GM21528 (cell line): ENCODE results near the gene USH2A.

Source experiments
- ATAC-seq: cut with Tn5 transposase; IDR thresholded peaks from one replicate; pipeline ENCODE4 v1.9.1; 2021; ENCODE audit warnings: mild to moderate bottlenecking, moderate library complexity; ENCODE audit not compliant: unreplicated experiment, low FRiP score

Gene USH2A

DNA sequence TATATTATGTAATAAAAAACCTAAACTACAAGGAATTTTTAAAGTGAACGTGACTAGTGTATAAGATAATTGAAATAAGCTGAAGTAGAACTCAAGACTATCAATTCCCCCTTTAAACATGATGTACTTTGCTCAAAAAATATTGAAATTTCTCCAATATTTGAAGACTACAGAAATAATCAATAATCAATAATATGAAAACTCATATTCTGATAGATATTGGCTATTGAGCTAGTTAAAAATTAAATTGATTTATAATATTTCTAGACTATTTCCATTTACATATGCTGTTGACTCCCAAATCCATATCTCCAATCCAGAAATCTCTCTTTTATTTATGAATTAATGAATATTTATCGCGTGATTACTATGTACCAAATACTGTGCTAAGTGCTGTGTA, 133.2 kb downstream of the USH2A start:
- ATAC-seq = no peak

DNA sequence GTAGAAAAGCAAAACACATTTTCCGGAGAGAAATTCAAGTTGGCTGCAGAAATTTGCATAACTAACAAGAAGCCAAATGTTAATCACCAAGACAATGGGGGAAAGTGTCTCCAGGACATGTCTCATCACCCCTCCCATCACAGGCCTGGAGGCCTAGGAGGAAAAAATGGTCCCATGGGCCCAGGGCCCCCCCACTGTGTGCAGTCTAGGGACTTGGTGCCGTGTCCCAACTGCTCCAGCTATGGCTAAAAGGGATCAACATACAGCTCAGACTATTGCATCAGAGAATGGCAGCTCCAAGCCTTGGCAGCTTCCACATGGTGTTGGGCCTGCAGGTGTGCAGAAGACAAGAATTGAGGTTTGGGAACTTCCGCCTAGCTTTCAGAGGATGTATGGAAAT, 138.2 kb downstream of the USH2A start:
- no peak for ATAC-seq

DNA sequence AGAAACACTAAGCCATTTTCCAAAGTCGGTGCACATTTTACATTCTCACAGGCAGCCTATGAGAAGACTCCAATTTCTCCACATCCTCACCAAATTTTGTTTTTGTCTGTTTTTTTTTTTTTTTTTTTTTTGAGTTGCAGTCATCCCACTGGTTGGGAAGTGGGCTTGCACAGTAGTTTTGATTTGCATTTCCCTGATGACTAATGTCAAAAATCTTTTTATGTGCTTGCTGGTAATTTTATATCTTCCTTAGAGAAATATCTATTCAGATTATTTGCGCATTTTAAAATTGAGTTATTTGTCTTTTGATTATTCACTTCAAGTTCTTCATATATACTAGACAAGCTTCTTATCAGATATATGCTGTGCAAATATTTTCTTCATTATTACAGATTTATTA, 141.5 kb downstream of the USH2A start:
- ATAC-seq = no peak

DNA sequence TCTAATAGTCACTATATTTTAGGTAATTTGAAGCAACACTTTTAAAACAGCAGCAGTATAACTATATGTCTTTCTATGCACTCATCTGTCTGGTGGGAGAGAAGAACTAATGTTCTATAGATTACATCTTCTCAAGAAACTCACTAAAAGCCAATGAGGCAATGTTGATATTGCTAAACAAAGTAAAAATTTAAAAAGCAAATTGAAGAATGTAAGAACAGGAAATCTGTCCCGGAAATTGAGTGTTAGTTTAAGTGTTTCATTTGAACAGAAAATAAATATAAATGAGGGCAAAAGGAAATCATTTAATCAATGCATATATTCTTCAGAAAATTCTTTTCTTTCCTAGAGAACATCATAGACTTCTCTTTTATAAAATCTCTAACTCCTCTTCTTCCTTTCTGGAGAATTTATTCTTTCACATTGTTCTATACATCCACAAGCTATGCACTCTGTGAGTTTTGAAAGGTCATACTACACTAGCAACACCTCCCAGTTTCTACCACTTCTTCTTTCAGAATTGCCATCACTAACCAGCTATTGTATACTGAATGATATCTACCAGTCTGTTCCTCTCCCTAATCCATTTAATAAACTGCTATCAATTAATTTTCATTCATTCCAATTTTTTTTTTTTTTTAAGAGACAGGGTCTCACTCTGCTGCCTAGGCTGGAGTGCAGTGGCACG, 153.0 kb downstream of the USH2A start:
- ATAC-seq = no peak

DNA sequence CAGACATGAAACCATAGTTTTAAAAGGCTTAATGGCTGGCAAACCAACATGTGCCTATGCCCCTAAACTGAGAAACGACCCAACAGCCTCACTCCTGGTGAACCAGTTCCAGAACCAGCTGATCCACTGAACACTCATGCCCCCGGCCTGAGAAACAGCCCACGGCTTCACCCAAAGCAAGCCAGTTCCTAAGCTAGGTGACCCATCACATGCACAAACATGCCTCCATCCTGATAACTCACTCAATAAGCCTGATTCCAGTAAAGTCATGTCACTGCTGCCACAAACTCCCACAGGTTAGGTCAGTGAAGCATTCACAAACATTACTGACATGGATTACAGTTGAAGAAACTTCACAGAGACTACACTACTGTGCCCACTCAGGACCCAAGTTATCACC, 161.6 kb downstream of the USH2A start:
- ATAC-seq = no peak

DNA sequence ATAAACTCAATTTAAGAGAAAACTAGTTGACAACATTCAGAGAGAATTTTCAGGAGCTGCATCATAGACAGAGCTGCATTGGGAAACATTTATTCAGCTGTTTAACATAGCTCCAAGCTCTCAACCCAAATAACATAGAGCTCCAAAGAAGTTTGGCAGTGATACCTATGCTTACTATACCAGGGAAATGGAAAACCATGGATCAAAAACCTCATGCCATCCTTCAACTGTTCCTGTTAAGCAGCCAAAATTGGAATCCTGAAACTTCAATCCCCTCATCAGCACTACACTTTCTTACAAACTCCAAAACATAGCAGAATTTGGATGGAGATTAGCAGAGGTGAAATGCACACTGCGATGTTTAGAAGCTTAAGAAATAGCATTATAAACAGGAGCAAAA, 164.4 kb downstream of the USH2A start:
- ATAC-seq = no peak

DNA sequence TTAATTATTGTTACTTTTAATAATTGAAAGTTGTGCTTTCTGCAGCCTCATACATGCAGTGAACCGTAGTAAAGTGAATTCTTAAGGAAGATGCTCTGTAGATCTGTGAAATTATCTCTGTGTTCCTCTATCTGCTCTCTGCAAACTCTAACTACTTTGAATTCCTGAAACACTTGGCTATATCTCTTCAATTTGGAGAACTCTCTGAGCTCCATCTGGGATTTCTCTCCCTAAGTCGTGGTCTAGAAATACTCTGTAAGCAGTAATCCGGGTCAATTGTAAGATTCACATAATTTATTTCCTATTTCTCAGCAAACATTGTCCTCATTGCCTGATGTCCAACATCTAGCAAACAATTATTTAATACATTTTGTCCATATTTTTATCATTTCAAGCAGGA, 164.9 kb downstream of the USH2A start:
- ATAC-seq = no peak

DNA sequence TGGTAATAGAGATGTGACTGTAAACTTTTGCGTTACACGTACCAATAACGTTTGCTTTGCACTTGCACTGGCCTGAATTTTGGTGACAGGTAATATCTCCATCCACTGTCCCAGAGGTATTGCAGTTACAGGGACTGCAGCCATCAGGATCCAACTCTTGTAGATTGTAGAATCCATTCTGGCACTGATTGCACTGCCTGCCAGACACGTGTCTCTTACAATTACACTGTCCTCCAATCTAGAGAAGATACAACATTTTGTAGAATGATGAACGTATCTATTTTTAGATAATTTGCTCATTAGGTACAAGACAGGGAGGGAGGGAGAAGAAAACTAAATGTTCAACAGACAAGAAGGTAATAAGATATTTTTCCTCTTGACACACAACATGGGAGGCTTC, 172.4 kb downstream of the USH2A start:
- ATAC-seq = no peak

DNA sequence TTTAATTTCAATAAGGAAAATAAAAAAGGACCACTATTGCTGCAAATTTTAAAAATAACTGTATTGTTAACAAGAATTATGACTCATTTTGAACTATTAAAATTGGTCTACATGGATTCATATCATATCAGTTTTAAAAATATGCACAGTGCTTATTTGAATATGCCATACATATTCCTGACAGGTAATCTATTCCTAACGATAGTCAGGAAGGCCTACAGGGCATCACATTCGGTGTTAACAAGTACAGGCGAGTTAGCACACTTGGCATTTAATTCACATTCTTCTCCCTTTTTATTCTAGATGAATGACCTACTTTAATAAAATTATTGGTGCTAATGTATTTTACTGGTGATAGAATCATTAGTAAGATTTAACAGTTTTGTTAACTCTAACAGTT, 174.6 kb downstream of the USH2A start:
- no peak for ATAC-seq

DNA sequence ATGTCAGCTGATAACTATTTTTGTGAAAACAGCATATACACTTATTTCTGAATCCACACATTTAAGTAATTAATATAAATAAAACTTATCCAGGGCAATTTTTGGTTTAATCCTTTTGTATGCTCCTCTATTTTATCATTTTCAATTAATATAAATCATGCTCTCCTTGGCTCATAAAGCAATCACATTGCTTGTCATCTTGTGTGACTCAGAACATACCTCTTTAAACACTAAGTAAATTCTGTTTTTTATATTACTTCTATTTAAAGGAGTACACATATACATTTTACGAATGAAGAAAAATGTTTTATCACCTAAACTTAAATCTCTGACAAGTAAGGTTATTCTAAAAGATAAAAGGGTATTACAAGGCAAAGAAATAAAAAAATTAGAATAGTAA, 175.3 kb downstream of the USH2A start:
- no peak for ATAC-seq

DNA sequence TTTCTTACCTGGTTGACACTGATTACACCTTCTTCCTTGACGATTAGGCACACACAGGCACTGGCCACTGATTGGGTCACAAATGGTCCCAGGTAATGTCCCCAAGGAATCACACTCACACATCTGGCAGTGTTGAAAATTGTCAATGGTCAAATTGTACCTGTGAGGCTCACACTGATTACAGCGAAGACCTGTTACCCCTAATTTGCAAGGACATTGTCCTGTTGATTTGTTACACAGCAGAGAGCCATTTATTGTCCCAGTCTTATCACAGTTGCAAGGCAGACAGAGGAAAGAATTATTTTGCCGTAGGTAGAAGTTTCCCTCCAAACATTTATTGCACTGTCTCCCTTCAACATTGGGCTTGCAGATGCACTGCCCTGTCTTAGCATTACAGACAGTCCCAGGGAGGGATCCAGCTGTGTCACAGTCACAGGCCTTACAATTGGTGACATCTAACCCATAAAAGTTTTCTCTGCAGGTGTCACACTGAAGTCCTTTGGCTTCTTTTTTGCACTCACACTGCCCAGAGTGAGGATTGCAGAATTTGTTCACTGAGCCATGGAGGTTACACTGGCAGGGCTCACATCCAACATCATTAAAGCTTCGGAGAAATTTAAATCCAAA, 176.6 kb downstream of the USH2A start:
- ATAC-seq = no peak

DNA sequence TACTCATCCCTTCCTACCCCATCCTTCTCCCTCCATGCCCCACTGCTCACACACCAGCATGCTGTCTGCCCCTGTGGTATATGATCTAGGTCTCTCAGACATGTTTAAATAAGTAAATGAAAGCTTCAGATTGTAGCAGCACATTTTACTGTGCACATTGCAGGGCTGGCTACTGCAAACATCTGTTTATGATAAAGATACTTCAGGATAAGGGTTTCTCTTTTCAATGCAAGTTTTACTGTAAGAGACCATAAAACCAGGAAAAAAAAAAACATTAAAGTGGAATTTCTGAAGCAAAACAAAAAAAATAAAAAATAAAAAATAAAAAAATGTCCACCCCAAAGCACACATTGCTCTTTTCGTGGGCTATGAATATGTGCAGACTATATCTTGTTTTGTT, 184.4 kb downstream of the USH2A start:
- ATAC-seq = no peak

DNA sequence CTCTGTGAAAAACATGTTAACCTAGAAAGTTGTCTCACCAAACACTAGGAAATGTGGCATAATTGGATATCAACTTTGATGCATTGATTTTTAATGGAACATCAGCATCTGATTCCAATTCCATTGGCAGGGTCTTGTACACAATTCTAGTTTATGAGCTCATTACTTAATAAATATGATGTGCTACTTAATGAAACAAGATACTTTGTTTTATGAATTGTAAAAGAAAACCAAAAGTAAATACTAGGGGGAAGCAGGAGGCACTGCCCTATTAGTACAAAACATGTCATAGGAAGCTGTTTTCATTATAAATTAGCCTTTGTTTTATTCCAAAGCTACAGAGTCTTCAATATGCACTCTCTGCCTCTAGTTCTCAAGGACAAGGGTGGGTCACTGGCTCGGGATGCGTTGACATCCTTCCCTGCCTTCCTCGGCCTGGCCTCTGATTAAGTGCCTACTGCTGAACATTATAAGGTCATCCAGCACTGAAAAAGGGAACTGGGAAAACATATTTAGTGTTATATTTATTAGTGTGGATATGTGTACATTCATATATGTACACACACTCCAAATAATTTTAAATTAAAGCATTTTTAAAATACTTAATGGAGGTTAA, 185.2 kb downstream of the USH2A start:
- no peak for ATAC-seq

DNA sequence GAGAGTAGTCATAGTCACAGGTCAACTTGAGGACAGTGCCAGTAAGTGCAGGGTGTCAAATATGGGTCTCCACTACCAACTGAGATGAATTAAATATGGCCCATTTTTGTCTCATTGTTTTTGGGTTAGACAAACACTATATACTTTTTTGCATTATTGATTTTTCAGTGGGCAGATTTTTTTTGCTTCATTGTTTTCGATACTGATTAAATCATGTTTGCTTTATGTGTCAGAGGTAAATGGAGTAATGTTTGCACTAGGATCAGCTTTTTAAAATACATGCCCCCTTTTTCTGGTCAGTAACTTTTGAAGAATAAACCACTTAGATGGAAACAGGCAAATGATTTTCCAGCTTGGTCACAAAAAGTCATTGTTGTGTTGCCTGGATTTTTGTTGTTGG, 199.0 kb downstream of the USH2A start:
- no peak for ATAC-seq

DNA sequence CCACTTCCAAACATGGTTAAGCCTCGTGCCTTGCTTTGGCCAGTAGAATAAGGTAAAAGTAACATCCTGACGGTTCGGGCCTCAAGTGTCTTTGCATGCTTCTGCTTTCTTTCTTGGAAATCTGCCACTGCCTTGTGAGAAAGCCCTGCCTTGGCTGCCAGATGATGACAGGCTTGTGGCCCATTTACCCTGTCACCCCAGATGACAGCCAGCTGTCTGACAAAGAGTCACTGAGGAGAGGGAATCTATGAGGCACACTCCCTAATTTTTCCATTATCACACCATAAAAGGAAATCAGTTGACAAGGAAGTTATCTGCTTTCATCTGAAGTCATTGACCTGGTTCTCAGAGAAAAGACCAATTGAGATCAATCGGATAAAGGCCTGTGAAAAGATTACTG, 199.8 kb downstream of the USH2A start:
- ATAC-seq = no peak

DNA sequence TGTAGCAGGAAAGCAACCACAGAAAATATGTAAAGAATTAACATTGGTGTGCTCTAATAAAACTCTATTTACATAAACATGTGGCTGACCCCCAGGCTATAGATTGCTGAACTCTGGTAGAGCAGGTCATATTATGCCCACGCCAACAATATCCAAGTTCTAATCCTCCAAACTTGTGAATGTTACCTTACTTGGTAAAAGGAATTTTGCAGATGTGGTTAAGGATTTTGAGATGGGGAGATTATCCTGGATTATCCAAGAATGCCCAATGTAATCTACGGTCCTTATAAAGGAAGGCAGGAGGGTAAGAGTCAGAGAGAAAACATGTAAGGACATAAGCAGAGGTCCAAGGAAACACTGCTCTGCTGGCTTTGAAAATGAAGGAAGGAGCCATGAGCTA, 201.0 kb downstream of the USH2A start:
- no peak for ATAC-seq

DNA sequence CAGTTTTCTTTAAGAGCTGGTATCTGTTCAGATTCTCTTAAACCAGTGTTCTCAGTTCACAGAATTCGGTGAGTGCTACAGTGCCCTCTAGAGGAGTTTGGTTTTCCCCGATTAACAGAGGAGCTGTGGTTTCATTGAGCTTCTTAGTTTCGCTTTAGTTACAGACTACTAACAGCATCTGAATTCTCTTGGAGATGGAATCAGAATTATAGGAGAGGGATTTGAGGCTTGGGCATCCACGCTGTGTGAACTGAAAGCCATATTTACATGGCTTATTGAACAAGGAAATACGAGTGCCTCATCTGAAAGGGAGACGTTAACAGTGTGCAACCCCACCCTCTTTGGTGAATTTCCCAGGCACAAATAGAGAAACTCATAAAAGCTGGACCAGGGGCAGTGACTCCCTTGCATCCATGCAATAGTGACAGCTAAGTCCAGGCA, 202.0 kb downstream of the USH2A start:
- peak; percentile 98 for ATAC-seq

DNA sequence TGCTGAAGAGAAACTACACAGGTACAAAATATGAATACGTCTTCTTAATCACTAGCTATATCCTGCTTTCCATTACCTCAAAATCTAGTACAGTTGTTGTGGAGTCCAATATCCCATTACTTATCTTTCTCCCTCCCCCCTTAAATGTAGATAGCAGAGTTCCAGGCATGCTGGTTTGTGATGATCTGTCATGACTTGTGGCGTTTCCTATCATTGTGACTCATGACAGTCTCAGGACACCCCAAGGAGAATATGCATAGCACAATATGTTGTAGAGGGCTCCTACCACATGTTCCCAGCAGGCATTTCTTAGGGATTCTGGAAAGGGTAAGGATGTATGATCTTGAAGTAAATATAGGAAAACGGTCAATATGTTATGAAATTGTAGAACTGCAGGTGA, 206.9 kb downstream of the USH2A start:
- no peak for ATAC-seq

DNA sequence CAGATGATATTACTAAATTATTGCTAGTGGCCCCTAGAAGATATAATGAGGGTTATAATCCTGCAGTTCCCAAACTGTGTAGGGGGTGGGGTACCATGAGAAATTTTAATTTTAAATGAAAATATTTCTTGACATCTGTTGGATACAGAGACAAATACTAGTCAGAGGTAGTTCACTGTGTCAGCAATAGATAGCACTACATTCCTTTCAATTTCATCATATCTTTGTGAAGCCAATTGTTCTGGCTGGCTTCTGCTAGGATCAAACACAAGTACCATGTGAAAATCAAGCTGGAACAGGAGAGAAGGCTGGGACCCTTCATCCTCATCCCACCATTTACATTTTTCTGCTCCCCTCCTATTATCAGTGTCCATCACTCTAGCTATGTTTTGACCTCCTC, 208.1 kb downstream of the USH2A start:
- no peak for ATAC-seq

DNA sequence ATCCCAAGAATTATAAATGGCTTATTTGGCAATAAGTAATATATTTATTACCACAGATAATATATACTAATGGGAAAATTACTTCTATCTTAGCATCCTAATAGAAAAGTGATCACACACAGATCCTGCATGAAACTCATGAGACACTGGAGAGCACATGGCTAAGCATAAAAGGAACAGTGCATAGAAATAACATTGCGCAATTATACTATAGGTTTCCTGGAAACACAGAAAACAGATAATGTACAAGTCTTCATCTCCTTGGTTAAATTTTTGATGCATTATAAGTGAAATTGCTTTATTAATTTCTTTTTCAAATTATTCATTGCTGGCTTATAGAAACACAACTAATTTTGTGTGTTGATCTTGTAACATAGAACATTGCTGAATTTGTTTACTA, 210.4 kb downstream of the USH2A start:
- ATAC-seq = no peak

DNA sequence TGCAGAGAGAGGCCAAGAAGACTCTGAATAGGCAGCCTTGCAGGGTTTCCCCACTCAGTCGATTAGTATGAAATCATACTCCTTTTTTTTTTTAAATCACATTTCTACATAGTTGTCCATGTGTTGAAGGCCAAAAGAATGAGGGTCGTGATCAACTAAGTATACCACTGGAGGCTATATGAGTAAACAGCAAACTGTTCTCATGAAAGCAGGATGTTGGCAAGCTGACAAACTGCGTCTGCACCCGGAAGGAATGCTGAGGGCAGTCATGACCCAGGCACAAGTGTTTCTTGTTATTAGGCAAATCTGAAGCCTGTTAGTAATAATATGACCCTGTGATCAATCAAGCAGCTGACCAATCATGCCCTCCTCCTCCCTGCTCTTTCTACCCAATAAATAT, 213.2 kb downstream of the USH2A start:
- ATAC-seq = no peak

DNA sequence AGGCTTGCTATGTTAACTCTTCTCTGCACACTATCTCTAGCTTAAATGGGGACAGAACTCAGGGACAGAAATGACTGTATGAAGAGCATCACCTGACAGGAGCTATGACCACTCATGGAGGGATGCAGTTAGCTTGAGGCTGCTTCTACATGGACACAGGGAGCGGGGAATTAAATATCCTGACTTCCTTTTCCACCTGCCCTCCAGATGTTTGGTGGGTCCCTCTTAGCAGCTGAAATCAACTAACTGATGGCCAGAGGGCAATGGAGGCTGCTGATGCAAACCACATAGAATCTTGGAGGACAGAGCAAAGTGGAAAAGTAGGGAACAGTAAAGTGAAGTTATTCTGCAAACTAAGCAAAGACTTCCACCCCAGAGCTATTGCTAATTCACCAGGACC, 214.1 kb downstream of the USH2A start:
- ATAC-seq = no peak
